Activated CD4-positive, CD25-positive, alpha-beta regulatory T cell treated with anti-CD3 and anti-CD28 coated beads, Interleukin-2, amount 50 U/mL, for 24 hours (primary cell): ENCODE data around the gene P2RY2.

Source experiments
- ATAC-seq, 2 donors: fragments of 150-1000 bp; cut with Tn5 transposase; one replicate each; pipeline ENCODE4 v1.10.0; 2021; ENCODE audit warnings: mild to moderate bottlenecking in 1 of 2, moderate library complexity in 1 of 2

Gene P2RY2

DNA sequence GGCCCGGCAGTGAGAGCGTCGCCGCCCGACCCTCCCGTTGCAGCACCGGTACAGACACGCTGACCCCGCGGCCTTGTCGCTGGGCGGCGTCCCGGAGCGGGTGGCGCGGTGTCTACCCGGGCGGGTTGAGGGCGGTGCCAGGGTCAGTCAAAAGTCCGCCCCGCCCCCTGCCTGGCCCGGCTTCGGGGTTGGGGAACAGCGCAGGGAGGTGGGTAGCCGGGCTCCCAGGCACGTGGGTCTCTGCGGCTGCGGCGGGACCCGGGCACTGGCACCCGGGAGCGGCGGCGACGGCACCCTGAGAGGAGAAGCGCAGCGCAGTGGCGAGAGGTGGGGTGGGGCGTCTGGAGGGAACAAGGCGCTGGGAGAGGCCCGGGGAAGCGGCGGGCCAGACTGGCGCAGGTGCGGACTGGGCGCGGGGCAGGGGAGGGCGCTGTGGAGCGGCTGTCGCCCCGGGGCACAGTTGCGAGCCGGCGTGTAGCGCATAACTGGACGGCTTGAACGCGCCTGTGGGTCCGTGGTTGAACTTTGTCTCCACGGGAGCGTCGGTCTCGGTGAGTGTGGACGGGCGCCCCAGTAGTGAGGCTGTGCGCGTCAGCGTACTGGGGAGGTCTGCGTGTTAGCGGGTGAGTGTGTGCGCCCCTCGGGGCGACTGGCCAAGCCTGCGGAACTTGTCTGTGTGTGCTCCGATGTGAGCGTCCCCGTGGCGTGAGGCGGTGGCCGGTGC lies at the start of gene P2RY2:
Gene P2RY2 (plus strand): TSS at position 176 of the 724 bp plus-strand sequence. CDS start 15,879 bp downstream, outside the sequence.
- ATAC-seq: peak; percentile 50 to 56

DNA sequence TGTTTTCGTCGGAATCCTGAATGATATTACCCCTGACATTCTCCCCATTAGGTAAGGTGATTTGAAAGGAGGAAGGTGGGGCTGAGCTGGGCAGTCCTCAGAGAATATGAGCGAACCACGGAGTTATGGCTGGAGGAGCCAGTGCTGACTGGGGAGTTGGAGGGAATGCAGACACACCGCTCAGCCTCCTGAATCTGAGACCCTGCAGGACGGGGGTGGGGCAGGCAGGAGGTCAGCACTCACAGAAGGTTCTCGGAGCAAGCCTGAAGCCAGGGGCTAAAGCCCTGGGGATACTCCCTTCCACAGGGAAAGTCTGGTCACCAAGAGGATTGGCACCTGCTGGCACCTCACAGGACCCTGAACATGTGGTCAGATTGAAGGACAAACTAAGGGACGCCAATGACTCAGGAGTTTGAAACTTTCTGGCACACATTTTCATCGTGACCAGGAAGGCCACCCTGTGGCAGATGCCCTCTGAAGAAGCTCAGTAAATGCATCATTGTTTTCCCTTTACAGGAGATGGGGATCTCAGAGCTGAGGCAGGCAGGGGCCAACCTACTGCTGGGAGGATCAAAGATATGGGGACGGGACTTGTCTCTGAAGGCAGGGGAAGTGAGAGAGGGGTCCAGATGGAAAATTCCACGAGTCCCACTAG lies 49.0 kb upstream of the P2RY2 start:
- no peak for ATAC-seq

DNA sequence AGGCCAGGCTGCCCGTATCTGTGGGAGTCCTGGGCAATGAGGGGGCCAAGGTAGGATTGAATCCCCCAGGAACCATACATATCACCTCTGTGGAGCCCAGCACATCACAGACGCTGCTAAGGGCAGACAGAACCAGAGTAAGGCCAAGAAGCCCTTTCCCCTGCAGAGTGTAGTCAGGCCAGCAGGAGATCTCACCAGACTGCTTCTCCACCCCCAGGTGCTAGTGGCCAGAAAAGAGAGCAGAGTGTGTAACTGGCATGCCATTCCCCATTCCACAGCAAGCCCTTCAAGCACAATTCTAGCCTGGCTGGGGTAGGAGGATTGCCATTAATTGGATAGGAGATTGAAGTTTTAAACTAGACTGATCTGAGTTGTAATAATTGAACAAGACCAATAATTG lies 47.9 kb upstream of the P2RY2 start:
- ATAC-seq: no peak

DNA sequence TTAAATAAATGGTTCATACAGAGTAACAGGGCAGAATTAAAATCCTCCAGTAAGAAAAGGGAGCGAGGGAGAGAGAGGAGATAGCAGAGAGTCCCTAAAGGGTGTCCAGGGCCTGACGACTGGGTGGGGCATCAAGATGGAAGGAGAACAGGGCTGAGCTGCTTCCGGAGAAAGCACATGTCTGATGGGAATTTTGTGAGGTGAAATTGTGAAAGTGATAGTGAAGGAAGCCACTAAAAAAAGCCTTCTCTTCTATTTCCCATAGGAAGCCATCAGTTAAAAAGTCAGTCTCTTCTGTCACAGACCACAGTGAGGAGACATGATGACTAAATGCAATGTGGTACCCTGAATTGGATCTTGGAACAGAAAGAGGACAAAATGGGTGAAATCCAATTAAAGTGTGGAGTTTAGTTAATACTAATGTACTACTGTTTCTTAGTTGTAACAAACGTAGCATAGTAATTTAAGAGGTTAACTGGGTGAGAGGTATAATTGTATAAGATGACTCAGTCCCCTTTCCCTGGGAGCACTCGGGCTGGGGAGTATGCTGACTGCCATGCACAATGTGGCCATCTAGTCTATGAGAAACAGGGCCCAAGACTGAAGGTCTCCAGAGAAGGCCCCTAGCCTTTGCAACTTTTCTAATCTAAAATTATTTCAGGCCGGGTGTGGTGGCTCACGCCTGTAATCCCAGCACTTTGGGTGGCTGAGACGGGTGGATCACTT lies 46.5 kb upstream of the P2RY2 start:
- ATAC-seq: no peak

DNA sequence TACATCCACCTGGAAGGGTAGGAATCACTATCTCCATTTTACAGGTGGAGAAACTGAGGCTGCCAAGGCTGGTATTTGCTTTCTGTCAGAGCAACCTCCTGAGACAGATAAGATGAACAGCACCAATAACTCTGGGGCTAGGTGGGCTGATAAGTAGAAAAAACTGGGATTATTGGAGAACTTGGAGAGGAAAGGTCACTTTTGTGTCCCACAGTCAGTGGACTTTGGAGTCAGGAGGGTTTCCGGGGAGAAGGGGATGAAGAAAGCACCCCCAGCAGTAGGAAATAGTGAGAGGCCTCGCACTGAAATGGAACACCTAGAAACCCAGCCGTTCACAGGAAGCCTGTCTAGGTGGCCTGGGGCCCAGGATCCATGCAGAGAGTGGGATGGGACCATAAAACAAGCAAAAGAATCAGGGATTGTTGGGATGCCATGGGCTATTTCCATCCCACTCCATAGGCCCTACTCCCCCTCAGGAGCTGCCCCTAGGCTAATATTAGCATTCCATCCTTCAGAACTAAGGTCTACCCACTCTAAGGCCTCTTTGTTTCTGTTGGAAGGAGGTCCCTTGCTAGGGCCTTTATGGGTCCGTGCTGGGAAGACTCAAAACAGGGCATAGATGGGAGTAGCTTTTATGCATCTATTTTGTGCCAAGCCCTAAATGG lies 45.0 kb upstream of the P2RY2 start:
- ATAC-seq: no peak

DNA sequence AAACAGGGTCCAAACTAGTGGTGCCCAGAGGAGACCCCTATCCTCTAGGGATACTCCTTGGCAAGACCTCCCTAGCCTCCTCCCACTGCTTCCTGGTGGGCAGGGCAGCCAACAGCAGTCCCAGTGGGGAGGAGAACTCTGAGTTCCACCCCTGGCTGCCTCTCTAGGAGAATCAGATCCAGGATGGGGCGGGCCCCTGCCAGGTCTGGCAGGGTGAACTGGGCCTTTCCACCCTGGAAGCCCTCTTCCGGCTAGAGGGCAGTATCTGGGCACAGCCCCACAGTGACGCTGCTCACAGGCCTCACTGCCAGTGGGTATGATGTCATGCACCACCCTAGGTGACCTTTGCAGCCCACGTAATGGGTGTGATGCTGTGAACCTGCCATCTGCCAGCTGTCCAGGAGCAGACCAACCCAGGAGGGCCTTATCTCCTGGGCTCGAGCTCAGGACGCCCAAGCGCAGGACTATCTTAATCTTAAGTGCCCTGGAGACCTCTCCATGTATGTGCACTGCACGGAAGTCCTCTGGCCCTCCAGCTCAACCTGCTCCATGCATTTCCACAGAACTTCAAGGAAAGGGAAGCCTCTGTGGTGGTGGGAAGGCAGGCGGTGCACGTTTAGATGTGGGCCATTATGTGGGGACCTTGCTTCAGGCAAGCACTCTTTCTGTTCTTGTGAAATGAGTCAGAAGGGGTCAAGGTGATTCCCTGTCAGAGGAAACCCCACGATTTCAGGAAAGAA lies 44.2 kb upstream of the P2RY2 start:
- ATAC-seq: no peak

DNA sequence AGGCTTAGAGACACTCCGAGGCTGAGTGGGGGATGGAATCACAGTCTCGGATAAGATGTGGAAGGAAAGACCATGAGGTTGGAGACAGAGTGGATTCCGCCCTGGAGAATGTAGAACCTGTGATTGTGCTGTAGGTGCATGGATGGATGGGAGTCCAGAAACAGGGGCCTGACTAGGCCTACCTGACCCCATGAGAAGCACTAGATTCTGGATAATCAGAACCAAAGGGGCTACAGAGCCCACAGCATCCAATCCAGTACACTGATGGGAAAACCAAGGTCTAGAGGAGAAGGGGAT lies 43.6 kb upstream of the P2RY2 start:
- no peak for ATAC-seq

DNA sequence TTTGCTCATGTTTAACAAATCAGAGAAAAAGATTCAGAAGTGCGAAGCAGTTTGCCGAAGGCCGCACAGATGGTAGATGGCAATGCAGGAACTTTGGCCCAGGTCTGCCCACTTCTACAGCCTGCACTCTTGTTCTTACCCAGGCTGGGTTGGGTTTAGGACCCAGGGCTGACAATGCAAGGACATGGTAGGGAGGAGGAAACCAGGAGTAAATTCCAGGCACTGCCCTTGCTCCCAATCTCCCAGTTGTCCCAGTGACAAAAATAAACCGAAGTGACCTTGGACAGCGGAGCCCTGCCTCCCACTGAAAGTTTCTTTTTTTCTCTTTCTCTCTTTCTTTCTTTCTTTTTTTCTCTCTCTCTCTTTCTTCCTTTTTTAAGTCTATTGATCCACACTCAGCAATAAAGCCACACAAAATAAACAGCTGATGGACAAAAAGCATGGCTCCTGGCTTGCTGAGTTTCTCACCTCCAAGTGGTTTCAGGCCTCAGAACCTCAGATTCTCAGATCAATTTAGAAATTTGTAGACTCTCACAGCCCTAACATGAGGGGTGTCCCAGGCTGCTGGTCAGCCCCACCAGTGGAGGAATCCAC lies 42.4 kb upstream of the P2RY2 start:
- no peak for ATAC-seq

DNA sequence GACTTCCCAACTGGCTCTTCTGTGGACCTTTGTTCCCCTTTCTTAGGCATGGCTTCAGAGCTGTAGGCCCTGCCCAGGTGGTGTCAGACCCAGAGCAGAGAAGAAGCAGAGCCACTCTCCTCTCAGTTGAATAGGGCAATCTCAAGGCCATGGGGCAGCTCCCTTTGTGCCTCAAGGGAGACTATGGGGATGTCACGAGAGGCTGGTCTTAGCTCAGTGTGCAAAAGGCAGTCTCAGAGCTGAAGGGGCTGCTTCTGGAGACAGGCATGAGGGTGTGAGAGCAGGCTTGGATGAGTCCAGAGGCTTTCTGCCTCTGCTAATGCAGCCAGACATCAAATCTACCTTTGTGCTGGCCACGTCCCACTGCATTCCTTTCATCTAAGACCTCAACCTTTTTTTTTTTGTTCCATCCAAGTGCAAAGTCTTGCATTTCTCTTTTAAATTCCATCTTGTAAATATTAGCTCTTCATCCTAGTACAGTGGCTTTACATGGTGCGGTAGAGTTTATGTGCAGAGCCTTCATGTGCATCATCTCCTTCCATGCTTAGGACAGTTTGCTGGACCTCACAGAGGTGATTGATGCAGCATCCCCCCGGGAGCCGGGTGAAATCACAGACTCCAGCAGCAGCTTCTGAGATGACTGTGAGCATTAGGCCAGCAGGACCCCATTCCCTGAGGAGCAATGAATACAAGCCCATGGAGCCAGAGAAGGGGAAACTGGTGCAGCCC lies 41.8 kb upstream of the P2RY2 start:
- no peak for ATAC-seq

DNA sequence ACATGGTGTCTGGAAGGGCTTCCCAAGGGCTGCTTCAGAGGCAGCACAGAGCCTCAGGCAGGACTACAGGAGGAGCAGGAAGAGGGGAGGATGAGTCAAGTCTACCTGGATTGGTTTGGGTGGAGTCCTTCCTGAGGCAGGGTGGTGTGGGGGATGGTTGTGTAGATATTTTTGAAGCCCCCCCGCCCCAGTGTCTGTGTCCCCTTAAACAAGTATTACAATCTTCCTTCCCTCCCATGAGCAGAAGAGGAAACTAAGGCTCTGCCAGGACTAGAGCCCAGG lies 41.3 kb upstream of the P2RY2 start:
- ATAC-seq: no peak

DNA sequence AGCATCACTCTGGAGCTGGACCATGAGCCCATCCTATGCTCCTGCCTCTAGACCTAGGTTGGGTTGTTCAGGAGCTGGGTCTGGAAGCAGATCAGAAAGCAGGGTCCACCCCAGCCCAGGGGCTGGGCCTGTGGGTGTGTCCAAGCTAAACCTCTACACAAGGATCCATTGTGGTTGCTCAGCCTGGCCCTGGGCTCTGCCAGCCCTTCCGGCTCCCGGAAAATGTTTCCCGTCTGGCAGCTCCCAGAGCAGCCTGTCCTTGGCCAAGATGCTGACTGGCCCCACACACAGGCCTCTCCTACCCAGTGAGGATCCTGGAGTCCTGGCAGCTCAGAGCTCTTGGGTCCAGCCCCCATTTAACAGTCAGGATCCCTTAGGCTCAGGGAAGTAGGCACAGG lies 40.7 kb upstream of the P2RY2 start:
- ATAC-seq: no peak

DNA sequence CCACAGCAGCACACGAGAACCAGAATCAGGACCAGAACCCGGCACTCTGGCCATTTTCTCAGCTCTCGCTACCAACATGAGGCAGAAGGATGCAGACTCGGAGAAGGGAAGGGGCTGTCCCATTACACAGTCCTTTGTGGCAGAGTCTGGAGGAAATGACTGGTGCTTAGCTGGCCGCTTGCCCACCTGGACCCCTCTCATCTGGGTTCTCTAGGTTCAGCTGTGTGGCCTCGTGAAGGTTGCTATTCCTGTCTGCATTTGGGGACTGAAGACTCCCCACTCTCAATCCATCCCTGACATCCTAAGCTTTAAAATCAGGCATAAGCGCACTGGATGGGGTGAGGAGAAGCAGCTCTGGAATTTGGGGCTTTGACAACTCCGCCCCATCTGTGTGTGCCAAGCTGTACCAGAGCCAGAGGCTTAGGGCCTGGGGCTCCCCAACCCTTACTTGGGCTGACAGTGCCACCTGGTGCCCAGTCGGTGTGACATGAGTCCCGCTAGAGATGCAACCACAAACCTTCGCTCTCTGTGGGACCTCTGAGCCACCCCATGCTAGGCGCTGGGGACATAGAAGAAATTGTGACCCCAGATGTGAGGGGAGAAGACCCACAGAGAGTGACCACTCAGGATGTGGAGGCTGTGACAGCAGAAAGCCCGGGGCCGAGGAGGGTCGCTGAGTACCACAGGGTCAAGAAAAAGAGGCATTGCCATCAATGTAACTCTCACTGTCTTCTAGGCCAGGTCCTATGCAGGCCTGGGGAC lies 40.1 kb upstream of the P2RY2 start:
- ATAC-seq: peak; percentile 97

DNA sequence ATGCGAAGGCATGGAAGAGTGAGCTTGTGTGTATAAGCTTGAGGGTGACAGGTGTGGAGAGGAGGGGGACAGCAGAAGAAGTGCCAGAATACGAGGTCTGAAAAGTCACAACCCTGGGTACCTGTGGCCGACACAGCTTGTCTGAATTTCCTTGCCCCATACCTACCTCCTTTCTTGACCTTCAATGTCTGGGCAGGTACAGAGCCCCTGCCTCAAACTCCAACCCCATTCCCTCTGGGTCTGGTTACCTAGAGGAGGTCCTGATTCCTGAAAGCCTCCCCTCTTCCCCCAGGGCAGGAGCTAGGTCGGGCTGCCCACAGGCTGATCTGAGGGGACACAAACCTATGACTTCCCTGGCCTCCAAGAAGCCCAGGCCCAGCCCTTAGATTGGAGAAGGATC lies 39.4 kb upstream of the P2RY2 start:
- no peak for ATAC-seq

DNA sequence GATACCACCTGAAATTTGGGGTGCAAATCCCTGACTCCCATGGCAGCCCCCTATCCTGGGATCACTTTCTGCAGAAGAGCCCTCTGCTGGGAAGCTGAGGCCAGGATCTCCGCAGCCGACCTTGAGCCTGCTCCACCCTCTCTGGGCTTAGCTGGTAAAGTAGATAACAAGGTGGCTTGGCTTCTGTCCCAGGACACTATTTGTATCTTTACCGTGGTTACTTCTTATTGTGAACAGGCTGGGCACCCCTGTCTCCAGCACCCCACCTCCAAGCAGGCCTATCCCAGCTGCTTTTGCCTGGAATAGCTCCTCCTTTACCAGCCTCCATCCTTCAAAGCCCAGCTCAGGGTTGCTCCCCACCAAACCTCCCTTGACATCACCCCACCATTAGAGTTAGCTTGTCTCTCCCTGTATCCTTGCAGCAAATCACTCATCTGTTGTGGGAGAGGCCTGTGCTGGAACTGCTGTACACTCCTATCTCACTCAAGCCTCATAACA lies 35.2 kb upstream of the P2RY2 start:
- no peak for ATAC-seq

DNA sequence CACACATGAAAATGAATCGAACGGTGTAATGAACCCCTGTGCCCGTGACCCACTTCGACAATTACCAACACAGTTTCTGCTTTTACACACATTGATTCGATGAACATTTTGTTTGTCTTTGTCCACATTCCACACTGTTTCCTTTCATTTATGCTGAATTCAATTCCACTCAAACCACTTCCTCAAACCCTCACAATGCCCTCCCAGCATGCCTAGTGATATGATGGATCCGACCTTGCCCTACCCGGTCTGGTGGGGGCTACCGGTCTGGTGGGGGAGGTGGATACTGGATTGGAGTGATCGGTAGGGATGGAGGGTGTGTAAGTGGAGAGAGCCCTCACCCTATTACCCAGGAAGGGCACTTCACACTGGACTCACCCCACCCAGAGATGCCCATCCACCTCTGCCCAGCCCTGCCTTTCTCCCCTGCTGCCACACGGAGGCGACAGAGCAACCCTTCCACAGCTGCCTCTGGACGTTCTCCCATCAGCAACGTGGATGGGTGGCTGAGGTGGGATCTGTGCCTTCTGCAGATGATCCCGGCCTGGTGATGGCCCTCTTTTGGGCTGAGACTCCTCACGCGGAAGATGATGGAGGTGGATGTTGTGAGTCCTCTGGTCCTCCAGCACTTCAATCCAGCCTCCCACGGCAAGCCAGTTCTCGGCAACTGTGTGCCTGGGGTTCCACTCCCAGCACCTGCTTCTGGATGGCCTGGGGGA lies 33.0 kb upstream of the P2RY2 start:
- peak; percentile 61 to 75 for ATAC-seq

DNA sequence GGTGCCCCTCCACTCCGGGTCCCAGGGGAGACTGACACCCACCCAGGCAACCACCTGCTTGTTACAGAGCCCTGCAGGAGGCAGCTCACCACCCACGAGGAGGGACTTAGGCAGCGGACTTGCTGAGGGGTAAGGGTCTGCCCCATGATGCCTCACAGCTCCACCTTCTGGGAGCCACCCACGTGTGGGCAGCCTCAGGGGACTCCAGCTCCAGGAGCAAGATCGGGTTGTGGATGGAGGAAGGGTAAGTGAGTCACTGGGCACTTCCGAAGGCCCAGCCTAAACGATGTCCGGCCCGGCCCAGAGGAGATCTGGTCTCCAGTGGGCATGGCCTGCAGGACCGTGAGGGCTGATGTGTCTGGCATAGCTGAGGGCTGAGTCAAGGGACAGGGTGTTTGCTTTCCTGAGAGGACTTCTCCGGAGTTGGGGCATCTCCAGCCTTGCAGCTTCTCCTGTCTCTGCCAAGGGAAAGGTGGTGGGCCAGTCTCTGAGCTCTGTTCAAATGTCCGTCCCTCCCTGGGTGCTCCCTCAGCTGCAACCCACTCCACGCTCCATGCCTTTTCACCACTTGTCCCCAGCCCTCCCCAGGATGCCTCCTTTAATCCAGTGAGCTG lies 32.3 kb upstream of the P2RY2 start:
- no peak for ATAC-seq

DNA sequence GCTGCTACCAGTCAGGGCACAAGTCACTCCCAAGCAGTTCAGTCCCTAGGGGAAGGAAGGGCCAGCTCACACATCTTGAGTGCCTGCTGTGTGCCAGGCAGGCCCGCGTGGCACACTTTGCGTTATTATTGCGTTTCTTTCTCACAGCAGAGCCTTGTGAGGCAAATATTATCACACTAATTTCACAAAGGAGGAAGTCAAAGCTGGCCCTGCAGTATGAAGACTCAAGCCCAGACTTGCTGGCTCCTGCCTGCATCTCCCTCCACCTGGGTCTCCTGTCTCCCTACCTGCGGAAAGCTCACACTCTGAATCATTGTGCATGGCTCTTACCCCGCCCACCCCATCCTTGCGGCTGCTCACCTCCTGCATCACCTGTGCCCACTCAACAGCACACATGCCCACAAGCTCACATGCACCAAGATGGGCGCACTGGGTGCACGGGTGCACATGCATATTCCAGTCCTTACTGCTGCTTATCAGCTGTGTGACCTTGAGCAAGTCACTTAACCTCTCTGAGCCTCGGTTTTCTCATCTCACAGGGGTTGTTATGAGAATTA lies 31.7 kb upstream of the P2RY2 start:
- no peak for ATAC-seq

DNA sequence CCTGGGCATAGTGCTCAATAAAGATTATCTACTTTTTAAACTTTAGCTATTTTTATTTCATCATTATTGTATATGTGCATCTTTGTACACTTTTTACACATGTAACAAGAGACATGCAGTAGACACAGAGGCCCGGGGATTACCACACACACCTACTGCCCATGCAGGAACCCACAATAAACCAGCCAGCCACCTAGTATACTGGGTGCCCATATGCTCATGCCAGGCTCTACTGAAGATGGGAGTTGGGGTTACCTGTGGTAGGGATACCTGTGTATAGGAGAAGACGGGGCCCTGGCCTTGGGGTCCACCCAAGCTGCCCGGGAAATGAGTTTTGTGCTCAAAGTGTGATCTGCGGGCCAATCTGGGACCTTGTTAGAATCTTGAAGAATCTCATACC lies 31.2 kb upstream of the P2RY2 start:
- ATAC-seq: no peak

DNA sequence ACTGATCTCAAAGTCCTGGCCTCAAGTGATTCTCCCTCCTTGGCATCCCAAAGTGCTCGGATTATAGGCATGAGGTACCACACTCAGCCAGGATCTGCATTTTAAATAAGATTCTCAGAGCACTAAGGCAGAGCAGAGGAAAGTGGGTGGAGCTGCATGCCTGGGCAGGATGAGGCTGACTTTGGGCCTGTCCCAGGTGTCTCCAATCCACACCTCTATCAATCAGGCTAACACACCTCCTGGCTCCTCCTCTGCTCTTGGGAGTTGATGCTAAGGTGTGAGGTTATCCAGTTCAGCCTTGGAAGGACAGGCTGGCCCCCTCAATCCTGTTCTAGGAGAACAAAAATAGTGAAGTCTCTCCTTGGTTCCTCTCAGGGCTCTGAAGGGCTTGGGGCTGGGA lies 30.2 kb upstream of the P2RY2 start:
- ATAC-seq: no peak

DNA sequence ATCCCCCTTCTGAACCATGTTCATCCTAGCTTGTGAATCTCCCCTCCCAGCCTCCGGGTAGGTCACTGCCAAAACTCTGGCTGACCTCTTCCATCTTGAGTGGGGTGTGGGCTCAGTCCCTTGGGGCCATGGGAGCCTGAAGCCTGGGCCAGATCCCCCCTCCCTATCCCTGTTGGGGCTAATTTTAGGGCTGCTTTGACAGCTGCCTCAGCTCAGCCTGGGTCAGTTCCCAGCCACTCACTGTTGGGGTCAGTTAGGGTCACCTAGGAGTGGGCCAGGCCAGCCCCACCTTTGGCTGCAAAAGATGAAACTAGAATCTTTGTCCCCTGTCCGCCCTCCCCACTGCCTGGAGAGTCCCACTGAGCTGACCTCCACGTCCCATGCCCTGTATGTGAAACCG lies 29.8 kb upstream of the P2RY2 start:
- ATAC-seq: no peak
